ENCODE data around the gene UGT1A7.

- TF ChIP-seq POLR2A (IDR thresholded peaks at IDR 0.05) (no peak), CTCF (IDR thresholded peaks at IDR 0.05) (no peak), POLR2AphosphoS5 (IDR thresholded peaks at IDR 0.05; ENCODE audit: insufficient read depth in 1 of 2, low read depth in 1 of 2) (no peak)
Measured at GRCh38 chr2:233758141-233758540, 76.4 kb downstream of the UGT1A7 start.
